Heart left ventricle (tissue), 16 donors: Measurements from ENCODE around the gene PAX2. TPM values are rescaled to one million over a fixed set of nuclear protein-coding genes. Genes with fewer than 3 reads are reported as not detected.

Source experiments
- ATAC-seq, 4 donors: fragments of 200-7000 bp; cut with Tn5 transposase; one replicate each; pipeline ENCODE4 v1.9.1; 2020 to 2022; ENCODE audit warnings: moderate library complexity in 4 of 4, mild to moderate bottlenecking in 3 of 4, moderate number of reproducible peaks in 1 of 4
- DNase-seq, 5 donors: peaks; one replicate each; pipeline ENCODE4 v3.0.0-alpha.2; 2020
- H3K27ac ChIP-seq, 12 donors: fragments of 200-600 bp; sonication (generic) in 4 of 12; one replicate each; pipeline versions ENCODE4 v1.5.0 to v1.8.0; 2016 to 2022; ENCODE audit warnings: mild to moderate bottlenecking in 2 of 12
- H3K27me3 ChIP-seq, 9 donors: fragments of 200-600 bp; sonication (generic) in 2 of 9; one replicate each; pipeline versions ENCODE4 v1.5.1 to v1.8.0; 2016 to 2022; ENCODE audit warnings: mild to moderate bottlenecking in 3 of 9
- H3K36me3 ChIP-seq, 9 donors: fragments of 200-600 bp; sonication (generic) in 2 of 9; one replicate each; pipeline versions ENCODE4 v1.5.0 to v1.8.0; 2018 to 2022; ENCODE audit warnings: mild to moderate bottlenecking in 2 of 9
- H3K4me1 ChIP-seq, 12 donors: fragments of 200-600 bp; sonication (generic) in 4 of 12; one replicate each; pipeline versions ENCODE4 v1.5.0 to v1.8.0; 2016 to 2022; ENCODE audit warnings: mild to moderate bottlenecking in 3 of 12
- H3K4me3 ChIP-seq, 12 donors: fragments of 200-600 bp; sonication (generic) in 4 of 12; one replicate each; pipeline versions ENCODE4 v1.5.0 to v1.8.0; 2017 to 2022; ENCODE audit warnings: mild to moderate bottlenecking in 9 of 12, moderate library complexity in 4 of 12
- H3K9me3 ChIP-seq, 12 donors: fragments of 200-600 bp; sonication (generic) in 4 of 12; one replicate each; pipeline versions ENCODE4 v1.5.0 to v1.8.0; 2016 to 2022; ENCODE audit warnings: mild to moderate bottlenecking in 1 of 12
- POLR2A ChIP-seq, 2 donors: fragments of 450-650 bp; IDR thresholded peaks; one replicate each; pipeline ENCODE4 v1.6.1; 2017; ENCODE audit warnings: antibody characterized with exemption in 2 of 2, mild to moderate bottlenecking in 2 of 2, moderate library complexity in 2 of 2
- WGBS, 4 donors: extraction: QIAGEN DNeasy Blood & Tissue Kit in 2 of 4; methylation state at CpG; one replicate each; pipeline versions ENCODE4 v1.1.5 to v1.1.7; 2013 to 2018; 5-methylcytosine and 5-hydroxymethylcytosine counted together
- intact Hi-C, 10 donors: fragments of 100-400 bp; cut with DNase I; formaldehyde crosslinking; loops; one replicate each; pipeline versions ENCODE4 v1.11.1 to v1.14.2; 2022
- polyA plus RNA-seq, 2 donors: library from polyadenylated mRNA; stranded (reverse); fragments of 200-250 nt; gene quantifications; one replicate each; pipeline ENCODE4 v1.2.3, GENCODE V29; 2013
- total RNA-seq, 9 donors: library from RNA; depleted of rRNA in 2 of 9; stranded (reverse); fragments of >200 nt in 2 of 9; fragmentation: NEBNext Ultra II Directional in 3 of 9; extraction: Animal tissue kit (Norgen Biotek cat#: 25700) in 3 of 9; gene quantifications; one replicate each; pipeline versions ENCODE4 v1.1.0 to v1.2.4, GENCODE V29; 2016 to 2023
- TF ChIP-seq, protein P1 (sequence below), 12 donors: fragments of 200-600 bp; sonication (generic) in 4 of 12; IDR thresholded peaks; one replicate each; pipeline versions ENCODE4 v1.5.0 to v1.8.0; 2018 to 2022; ENCODE audit warnings: antibody characterized with exemption in 12 of 12, mild to moderate bottlenecking in 5 of 12
- donor health status: ischemic (EF 13 %, LVEDD 7.1; RV severe dilation, severe dysfunction).
- donor health status: healthy with polysubstance abuse.
- donor health status: DM: no; HTN: yes; CAD: no.
- donor health status: DM: no; HTN: no; CAD: no.
- donor health status: ischemic (EF 25% LVEDD 6.9; RV normal size, moderate dysfunction).
- donor health status: ischemic (EF 25% LVEDD 5.7; RV mildly dilated, moderate dysfunction).
- donor health status: healthy.
- donor health status: DM: yes; HTN: yes; CAD: no.
- donor health status: ischemic (EF 35%, LVEDD 5.7; RV mildly dilated, moderate dysfunction).
- donor health status: nonischemic (EF 11% LVEDD 7.7; RV severe dilation, severe dysfunction).
- donor health status: DM: yes; HTN: yes; CAD: no.
- donor health status: PGD.
- donor health status: ischemic (EF 29% LVEDD 5.4; RV normal size, mild dysfunction).
- donor health status: nonischemic (EF 23%, LVEDD 6.1; RV moderate dilation, normal function).

The PAX2 gene
- total and polyA plus RNA-seq, 11 donors: not detected

DNA sequence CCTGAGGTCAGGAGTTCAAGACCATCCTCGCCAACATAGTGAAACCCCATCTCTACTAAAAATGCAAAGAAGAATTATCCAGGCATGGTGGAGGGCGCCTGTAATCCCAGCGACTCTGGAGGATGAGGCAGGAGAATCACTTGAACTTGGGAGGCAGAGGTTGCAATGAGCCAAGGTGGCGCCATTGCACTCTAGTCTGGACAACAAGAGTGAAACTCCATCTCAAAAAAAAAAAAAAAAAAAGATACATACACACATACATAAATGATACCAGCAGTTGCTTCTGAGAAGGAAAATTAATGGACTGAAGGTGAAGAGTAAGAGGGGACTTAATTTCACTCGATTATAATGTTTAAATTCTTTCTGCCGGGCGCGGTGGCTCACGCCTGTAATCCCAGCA lies 40.2 kb upstream of the PAX2 start:
- no peak for DNase-seq
- no peaks in the 10 kb centered on the region for H3K9me3 ChIP-seq
- WGBS, 4 donors: 74 to 83% (median 81%) methylated on average over 9 of the region's 9 CpGs
- H3K4me3 ChIP-seq: no peak overlapping the region
- intact Hi-C loops: no loop called here
- TF ChIP-seq, protein P1, sequence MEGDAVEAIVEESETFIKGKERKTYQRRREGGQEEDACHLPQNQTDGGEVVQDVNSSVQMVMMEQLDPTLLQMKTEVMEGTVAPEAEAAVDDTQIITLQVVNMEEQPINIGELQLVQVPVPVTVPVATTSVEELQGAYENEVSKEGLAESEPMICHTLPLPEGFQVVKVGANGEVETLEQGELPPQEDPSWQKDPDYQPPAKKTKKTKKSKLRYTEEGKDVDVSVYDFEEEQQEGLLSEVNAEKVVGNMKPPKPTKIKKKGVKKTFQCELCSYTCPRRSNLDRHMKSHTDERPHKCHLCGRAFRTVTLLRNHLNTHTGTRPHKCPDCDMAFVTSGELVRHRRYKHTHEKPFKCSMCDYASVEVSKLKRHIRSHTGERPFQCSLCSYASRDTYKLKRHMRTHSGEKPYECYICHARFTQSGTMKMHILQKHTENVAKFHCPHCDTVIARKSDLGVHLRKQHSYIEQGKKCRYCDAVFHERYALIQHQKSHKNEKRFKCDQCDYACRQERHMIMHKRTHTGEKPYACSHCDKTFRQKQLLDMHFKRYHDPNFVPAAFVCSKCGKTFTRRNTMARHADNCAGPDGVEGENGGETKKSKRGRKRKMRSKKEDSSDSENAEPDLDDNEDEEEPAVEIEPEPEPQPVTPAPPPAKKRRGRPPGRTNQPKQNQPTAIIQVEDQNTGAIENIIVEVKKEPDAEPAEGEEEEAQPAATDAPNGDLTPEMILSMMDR (IDR thresholded peaks at IDR 0.05): no peak
- no peak for TF ChIP-seq POLR2A (IDR thresholded peaks at IDR 0.05)
- H3K4me1 ChIP-seq: peaks cover 0 to 7% (median 0%) of the 10 kb centered on the region in 12 donors
- no peaks in the 10 kb centered on the region for H3K36me3 ChIP-seq
- peaks cover 9 to 60% (median 37%) of the 10 kb centered on the region in 9 donors for H3K27me3 ChIP-seq
- no peak overlapping the region for H3K27ac ChIP-seq
- no peak for ATAC-seq

DNA sequence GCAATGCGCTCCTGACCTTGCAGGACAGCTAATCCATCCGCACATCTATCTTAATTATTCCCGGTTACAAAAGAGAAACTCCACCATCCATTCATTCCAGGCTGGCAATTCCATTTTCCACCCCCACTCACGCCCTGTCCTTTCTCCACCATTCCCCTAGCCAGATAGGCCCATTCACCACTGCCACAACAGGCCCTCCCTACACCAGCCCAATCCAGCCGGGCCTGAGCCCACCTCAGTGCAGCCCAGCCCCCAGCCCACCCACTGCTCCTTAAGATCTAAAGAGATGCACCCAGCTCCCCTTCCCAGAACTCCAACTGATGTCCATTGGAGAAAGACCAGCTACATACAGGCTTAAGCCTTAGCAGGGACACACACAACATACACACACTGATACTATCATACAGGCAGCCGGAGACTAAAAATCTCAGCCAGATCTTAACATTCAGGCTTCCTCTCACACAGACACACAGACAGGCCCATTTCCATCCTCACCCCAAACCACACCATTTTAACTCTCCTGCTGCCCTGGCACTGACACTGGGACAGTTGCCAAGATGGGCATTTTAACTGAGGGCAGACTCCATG lies 38.0 kb upstream of the PAX2 start:
- no peaks in the 10 kb centered on the region for H3K9me3 ChIP-seq
- H3K27ac ChIP-seq: no peak overlapping the region
- H3K27me3 ChIP-seq: peaks cover 17 to 71% (median 54%) of the 10 kb centered on the region in 9 donors
- H3K4me1 ChIP-seq: peaks cover 0 to 9% (median 0%) of the 10 kb centered on the region in 12 donors
- no peak for ATAC-seq
- DNase-seq: no peak
- no peak overlapping the region for H3K4me3 ChIP-seq
- whole genome bisulfite sequencing, 4 donors: 71 to 75% (median 73%) methylated on average over 6 of the region's 6 CpGs
- H3K36me3 ChIP-seq: no peaks in the 10 kb centered on the region
- intact Hi-C loops: no loop called here
- no peak for TF ChIP-seq POLR2A (IDR thresholded peaks at IDR 0.05)
- TF ChIP-seq, protein P1 (IDR thresholded peaks at IDR 0.05): no peak

GRCh38 chr10:100709146-100710082 lies 36.0 kb upstream of the PAX2 start:
- no peak for DNase-seq
- no peak for ATAC-seq
- WGBS, 4 donors: 7 to 10% (median 9%) methylated on average over 20 to 26 of the region's 26 CpGs
- Histone ChIP-seq H3K4me3 (peak overlapping the region in 4 of 12 donors; percentile 21 to 33 (median 26)), H3K9me3 (no peaks in the 10 kb centered on the region), H3K27ac (no peak overlapping the region), H3K4me1 (peaks cover 0 to 17% (median 0%) of the 10 kb centered on the region in 12 donors), H3K36me3 (no peaks in the 10 kb centered on the region), H3K27me3 (peaks cover 32 to 88% (median 74%) of the 10 kb centered on the region in 9 donors)
- TF ChIP-seq, protein P1 (IDR thresholded peaks at IDR 0.05): no peak
- TF ChIP-seq POLR2A (IDR thresholded peaks at IDR 0.05): no peak
- intact Hi-C loops: no loop called here
